Lung (tissue), 12 donors: ENCODE data around the gene ZNF69. TPM values are rescaled to one million over a fixed set of nuclear protein-coding genes. Genes with fewer than 3 reads are reported as not detected.
"Not testable (repeated sequence)": the region's sequence is repeated elsewhere in the genome, so short reads cannot be mapped to it uniquely, and the experiment has no call there.

Source experiments
- ATAC-seq: fragments of 200-7000 bp; cut with Tn5 transposase; one replicate; pipeline ENCODE4 v1.9.1; 2020; ENCODE audit warnings: moderate number of reproducible peaks; ENCODE audit not compliant: insufficient read depth, low FRiP score
- DNase-seq, 3 donors: peaks; one replicate each; pipeline ENCODE4 v3.0.0-alpha.2; 2013 to 2017
- H3K27ac ChIP-seq, 2 donors: one replicate each; pipeline ENCODE4 v1.5.1; 2013; ENCODE audit warnings: mild to moderate bottlenecking in 2 of 2, moderate library complexity in 2 of 2, control low read depth in 1 of 2, inconsistent platforms in 1 of 2, low read depth in 1 of 2, low read length in 1 of 2
- H3K27me3 ChIP-seq, 3 donors: one replicate each; pipeline ENCODE4 v1.5.1; 2013; ENCODE audit warnings: low read length in 2 of 3; ENCODE audit not compliant: control insufficient read depth in 3 of 3, insufficient read depth in 3 of 3
- H3K36me3 ChIP-seq, 4 donors: one replicate each; pipeline ENCODE4 v1.5.1; 2013; ENCODE audit warnings: low read length in 4 of 4, mild to moderate bottlenecking in 1 of 4, moderate library complexity in 1 of 4; ENCODE audit not compliant: control insufficient read depth in 4 of 4, insufficient read depth in 4 of 4
- H3K4me1 ChIP-seq, 5 donors: one replicate each; pipeline ENCODE4 v1.5.1; 2013; ENCODE audit warnings: low read length in 5 of 5, mild to moderate bottlenecking in 2 of 5, moderate library complexity in 1 of 5; ENCODE audit not compliant: control insufficient read depth in 5 of 5, insufficient read depth in 5 of 5
- H3K4me3 ChIP-seq: one replicate; pipeline ENCODE4 v1.5.1; 2013; ENCODE audit warnings: mild to moderate bottlenecking, control low read depth, moderate library complexity
- H3K9ac ChIP-seq, 2 donors: one replicate each; pipeline ENCODE4 v1.5.1; 2013; ENCODE audit warnings: low read length in 2 of 2, control low read depth in 1 of 2; ENCODE audit not compliant: insufficient read depth in 1 of 2
- H3K9me3 ChIP-seq, 4 donors: one replicate each; pipeline ENCODE4 v1.5.1; 2013; ENCODE audit warnings: low read length in 3 of 4, mild to moderate bottlenecking in 1 of 4, moderate library complexity in 1 of 4; ENCODE audit not compliant: control insufficient read depth in 4 of 4, insufficient read depth in 3 of 4
- WGBS, 2 donors: extraction: QIAGEN DNeasy Blood & Tissue Kit; methylation state at CpG; one replicate each; pipeline ENCODE4 v1.1.7; 2013; 5-methylcytosine and 5-hydroxymethylcytosine counted together
- polyA plus RNA-seq, 2 donors: library from polyadenylated mRNA; stranded (reverse); fragments of 200-250 nt; gene quantifications; one replicate each; pipeline ENCODE4 v1.2.1, GENCODE V29; 2013
- total RNA-seq, 2 donors: library from RNA; depleted of rRNA in 1 of 2; stranded (reverse); fragments of >200 nt in 1 of 2; gene quantifications; one replicate each; pipeline ENCODE4 v1.2.1, GENCODE V29; 2014 to 2021
- TF ChIP-seq, protein P1 (sequence below): IDR thresholded peaks from 2 replicates; pipeline ENCODE4 v1.5.1; 2012; ENCODE audit warnings: mild to moderate bottlenecking; ENCODE audit errors: control extremely low read depth, extremely low read depth
- donor health status: control.
- donor health status: control.
- donor health status: Bipolar disorder and iron deficiency.
- donor health status: healthy.
- donor health status: DM: yes; HTN: yes; CAD: no.

The ZNF69 gene
- total and polyA plus RNA-seq, 4 donors = 2.0 to 29.1 (median 9.8) TPM

GRCh38 chr19:11890634-11891033 is 3.1 kb downstream of the ZNF69 start:
- H3K27me3 ChIP-seq = no peaks in the 10 kb centered on the region
- H3K9me3 ChIP-seq = peaks cover 0 to 8% (median 3%) of the 10 kb centered on the region in 4 donors
- H3K27ac ChIP-seq = no peak overlapping the region
- H3K9ac ChIP-seq = no peak overlapping the region
- H3K36me3 ChIP-seq = peaks cover 0 to 31% (median 11%) of the 10 kb centered on the region in 4 donors
- DNase-seq (no peak), ATAC-seq (no peak)
- H3K4me3 ChIP-seq = no peak overlapping the region
- H3K4me1 ChIP-seq = peaks cover 0 to 14% (median 5%) of the 10 kb centered on the region in 5 donors
- WGBS, 2 donors = 94 to 96% methylated on average over 5 of the region's 5 CpGs
- TF ChIP-seq, protein P1, sequence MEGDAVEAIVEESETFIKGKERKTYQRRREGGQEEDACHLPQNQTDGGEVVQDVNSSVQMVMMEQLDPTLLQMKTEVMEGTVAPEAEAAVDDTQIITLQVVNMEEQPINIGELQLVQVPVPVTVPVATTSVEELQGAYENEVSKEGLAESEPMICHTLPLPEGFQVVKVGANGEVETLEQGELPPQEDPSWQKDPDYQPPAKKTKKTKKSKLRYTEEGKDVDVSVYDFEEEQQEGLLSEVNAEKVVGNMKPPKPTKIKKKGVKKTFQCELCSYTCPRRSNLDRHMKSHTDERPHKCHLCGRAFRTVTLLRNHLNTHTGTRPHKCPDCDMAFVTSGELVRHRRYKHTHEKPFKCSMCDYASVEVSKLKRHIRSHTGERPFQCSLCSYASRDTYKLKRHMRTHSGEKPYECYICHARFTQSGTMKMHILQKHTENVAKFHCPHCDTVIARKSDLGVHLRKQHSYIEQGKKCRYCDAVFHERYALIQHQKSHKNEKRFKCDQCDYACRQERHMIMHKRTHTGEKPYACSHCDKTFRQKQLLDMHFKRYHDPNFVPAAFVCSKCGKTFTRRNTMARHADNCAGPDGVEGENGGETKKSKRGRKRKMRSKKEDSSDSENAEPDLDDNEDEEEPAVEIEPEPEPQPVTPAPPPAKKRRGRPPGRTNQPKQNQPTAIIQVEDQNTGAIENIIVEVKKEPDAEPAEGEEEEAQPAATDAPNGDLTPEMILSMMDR = no peak

- 95 to 99% methylated on average over 6 of the region's 6 CpGs for WGBS, 2 donors
- no peak for DNase-seq
Measured at GRCh38 chr19:11894851-11895250, 7.3 kb downstream of the ZNF69 start.

DNA sequence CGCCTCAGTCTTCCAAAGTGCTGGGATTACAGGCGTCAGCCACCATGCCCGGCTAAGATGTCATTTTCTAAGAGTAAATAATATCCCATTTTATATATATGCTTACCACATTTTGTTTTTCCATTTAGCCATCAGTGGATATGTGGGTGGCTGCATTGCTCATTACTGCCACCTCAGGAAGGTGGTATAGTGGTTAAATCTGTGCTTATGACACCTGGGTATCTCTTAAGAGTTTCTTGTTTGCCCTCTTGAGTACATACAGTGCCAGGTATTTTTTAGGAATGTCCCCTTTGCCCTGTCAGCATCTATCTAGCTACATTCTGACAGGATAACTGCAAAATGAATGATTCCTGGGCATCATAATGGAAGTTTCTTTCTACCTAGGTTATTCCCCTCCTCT is 14.6 kb downstream of the ZNF69 start:
- 94 to 97% methylated on average over 3 of the region's 3 CpGs for WGBS, 2 donors
- no peak for ATAC-seq
- H3K4me3 ChIP-seq = no peak overlapping the region
- no peak overlapping the region for H3K27ac ChIP-seq
- TF ChIP-seq, protein P1 = no peak
- H3K27me3 ChIP-seq = no peaks in the 10 kb centered on the region
- H3K9ac ChIP-seq = no peak overlapping the region
- peaks cover 9 to 49% (median 27%) of the 10 kb centered on the region in 4 donors for H3K36me3 ChIP-seq
- H3K9me3 ChIP-seq = peaks cover 19 to 51% (median 33%) of the 10 kb centered on the region in 4 donors
- H3K4me1 ChIP-seq = no peaks in the 10 kb centered on the region
- DNase-seq = no peak

More at GRCh38 chr19:11894851-11895250, 7.3 kb downstream of the ZNF69 start:
- H3K27me3 ChIP-seq = no peaks in the 10 kb centered on the region
- H3K27ac ChIP-seq = no peak overlapping the region
- no peak overlapping the region for H3K9ac ChIP-seq
- peaks cover 3 to 19% (median 8%) of the 10 kb centered on the region in 4 donors for H3K9me3 ChIP-seq
- H3K36me3 ChIP-seq = peaks cover 0 to 36% (median 11%) of the 10 kb centered on the region in 4 donors
- TF ChIP-seq, protein P1 = no peak
- no peak for ATAC-seq
- peaks cover 0 to 2% (median 0%) of the 10 kb centered on the region in 5 donors for H3K4me1 ChIP-seq
- no peak overlapping the region for H3K4me3 ChIP-seq

- TF ChIP-seq, protein P1 = no peak
- no peak overlapping the region for H3K9ac ChIP-seq
- no peak for ATAC-seq
- no peaks in the 10 kb centered on the region for H3K27me3 ChIP-seq
- peaks cover 19 to 37% (median 26%) of the 10 kb centered on the region in 4 donors for H3K9me3 ChIP-seq
- H3K4me3 ChIP-seq = no peak overlapping the region
- H3K36me3 ChIP-seq = peaks cover 9 to 45% (median 27%) of the 10 kb centered on the region in 4 donors
- no peak overlapping the region for H3K27ac ChIP-seq
- WGBS, 2 donors = 95 to 96% methylated on average over 3 of the region's 3 CpGs
- no peaks in the 10 kb centered on the region for H3K4me1 ChIP-seq
- no peak for DNase-seq
Measured at GRCh38 chr19:11905928-11906327, 18.3 kb downstream of the ZNF69 start.

GRCh38 chr19:11911937-11912336 is 24.4 kb downstream of the ZNF69 start:
- not testable (repeated sequence) for H3K9ac ChIP-seq, H3K27ac ChIP-seq, H3K4me1 ChIP-seq, H3K4me3 ChIP-seq, H3K36me3 ChIP-seq, H3K27me3 ChIP-seq, ATAC-seq, DNase-seq
- WGBS, 2 donors = 96 to 100% methylated on average over 1 of the region's 1 CpG
- H3K9me3 ChIP-seq = peaks cover 8 to 18% (median 14%) of the 10 kb centered on the region in 4 donors
